Measurements from ENCODE around the gene CAP2.

Gene CAP2

DNA sequence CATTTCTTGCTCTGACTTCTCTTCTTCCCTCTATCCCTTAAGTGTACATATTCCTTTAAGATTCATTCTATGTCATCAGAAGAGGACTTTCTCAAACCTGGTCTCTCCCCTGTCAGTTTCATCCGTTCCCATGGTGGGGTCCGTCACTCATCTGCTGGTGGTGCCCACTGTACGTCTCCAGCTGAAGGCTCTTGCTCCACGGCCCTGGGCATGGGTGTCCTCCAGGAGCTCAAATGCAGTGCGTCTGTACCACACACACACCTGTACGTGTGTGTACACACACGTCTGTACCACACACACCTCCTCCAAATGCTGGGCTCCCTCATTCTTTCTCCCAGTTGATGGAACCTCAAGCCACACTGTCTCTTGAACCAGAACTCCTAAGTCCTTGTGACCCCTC lies 85.6 kb downstream of the CAP2 start:
- TF ChIP-seq, protein P1, sequence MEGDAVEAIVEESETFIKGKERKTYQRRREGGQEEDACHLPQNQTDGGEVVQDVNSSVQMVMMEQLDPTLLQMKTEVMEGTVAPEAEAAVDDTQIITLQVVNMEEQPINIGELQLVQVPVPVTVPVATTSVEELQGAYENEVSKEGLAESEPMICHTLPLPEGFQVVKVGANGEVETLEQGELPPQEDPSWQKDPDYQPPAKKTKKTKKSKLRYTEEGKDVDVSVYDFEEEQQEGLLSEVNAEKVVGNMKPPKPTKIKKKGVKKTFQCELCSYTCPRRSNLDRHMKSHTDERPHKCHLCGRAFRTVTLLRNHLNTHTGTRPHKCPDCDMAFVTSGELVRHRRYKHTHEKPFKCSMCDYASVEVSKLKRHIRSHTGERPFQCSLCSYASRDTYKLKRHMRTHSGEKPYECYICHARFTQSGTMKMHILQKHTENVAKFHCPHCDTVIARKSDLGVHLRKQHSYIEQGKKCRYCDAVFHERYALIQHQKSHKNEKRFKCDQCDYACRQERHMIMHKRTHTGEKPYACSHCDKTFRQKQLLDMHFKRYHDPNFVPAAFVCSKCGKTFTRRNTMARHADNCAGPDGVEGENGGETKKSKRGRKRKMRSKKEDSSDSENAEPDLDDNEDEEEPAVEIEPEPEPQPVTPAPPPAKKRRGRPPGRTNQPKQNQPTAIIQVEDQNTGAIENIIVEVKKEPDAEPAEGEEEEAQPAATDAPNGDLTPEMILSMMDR (conservative IDR thresholded peaks at IDR 0.05; ENCODE audit: low read length): no peak
- no peak overlapping the region for H3K4me3 ChIP-seq (ENCODE audit: low read length)
- DNase-seq (ENCODE audit: low read depth): no peak

- DNase-seq (ENCODE audit: low read depth): no peak
These were observed 87.1 kb downstream of the CAP2 start for GRCh38 chr6:17480476-17480875.

GRCh38 chr6:17482711-17483110 lies 89.3 kb downstream of the CAP2 start:
- H3K4me3 ChIP-seq (ENCODE audit: low read length): no peak overlapping the region
- no peak for DNase-seq (ENCODE audit: low read depth)
- TF ChIP-seq, protein P1 (conservative IDR thresholded peaks at IDR 0.05; ENCODE audit: low read length): no peak

More at GRCh38 chr6:17480476-17480875, 87.1 kb downstream of the CAP2 start:
- H3K4me3 ChIP-seq (ENCODE audit: low read length): no peak overlapping the region
- TF ChIP-seq, protein P1 (conservative IDR thresholded peaks at IDR 0.05; ENCODE audit: low read length): no peak

GRCh38 chr6:17483391-17484016 lies 90.1 kb downstream of the CAP2 start:
- no peak overlapping the region for H3K4me3 ChIP-seq (ENCODE audit: low read length)
- no peak for DNase-seq (ENCODE audit: low read depth)
- TF ChIP-seq, protein P1 (conservative IDR thresholded peaks at IDR 0.05; ENCODE audit: low read length): no peak

DNA sequence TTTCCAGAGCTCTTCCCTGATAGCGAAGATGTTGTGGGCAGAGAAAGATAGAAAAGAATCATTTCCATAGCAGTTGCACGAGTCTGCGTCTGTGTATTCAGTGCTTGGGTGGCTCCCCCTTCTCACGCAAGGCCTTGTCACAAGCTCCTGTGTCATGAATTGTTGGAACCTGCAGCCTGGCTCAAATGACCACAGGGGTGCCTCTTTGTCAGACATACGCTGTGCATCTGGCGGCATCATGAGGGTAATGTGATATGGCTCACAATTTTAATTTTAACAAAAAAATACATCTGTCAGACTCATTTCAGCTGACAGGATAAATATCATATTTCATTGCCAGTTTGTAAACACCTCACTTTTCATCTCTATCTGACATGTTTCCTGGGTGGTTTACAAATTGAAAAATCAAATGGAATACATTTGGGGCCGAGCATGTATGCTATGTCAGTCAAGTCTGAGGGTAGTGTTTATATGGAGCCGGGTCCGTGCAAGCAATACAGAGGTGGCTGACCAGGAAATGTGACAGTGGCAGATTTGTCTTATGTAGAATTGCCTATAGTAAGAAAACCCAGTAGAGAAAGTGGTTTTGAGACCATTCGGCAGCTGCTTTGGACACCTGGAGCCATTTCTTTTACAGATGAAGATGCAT lies 90.9 kb downstream of the CAP2 start:
- no peak overlapping the region for H3K4me3 ChIP-seq (ENCODE audit: low read length)
- TF ChIP-seq, protein P1 (conservative IDR thresholded peaks at IDR 0.05; ENCODE audit: low read length): no peak
- no peak for DNase-seq (ENCODE audit: low read depth)

DNA sequence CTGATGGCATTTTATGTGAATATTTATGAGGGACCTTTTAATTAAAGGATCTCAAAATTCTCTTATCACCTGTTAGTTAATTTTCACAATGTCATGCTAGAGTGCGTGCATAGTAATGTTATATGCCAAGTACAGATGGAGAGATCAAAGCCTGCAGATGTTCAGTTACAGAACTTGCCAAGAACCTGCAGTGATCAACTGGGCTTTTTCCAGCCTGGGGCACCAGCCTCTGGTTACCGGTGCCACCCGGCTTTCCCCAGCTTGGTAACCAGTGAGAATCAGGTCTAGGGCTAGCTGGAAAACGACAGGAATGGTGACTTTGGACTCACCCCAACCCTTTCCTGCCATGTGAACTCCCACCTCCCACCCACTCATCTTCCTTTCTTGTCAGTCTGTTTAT lies 91.8 kb downstream of the CAP2 start:
- no peak for DNase-seq (ENCODE audit: low read depth)
- H3K4me3 ChIP-seq (ENCODE audit: low read length): no peak overlapping the region
- TF ChIP-seq, protein P1 (conservative IDR thresholded peaks at IDR 0.05; ENCODE audit: low read length): no peak

DNA sequence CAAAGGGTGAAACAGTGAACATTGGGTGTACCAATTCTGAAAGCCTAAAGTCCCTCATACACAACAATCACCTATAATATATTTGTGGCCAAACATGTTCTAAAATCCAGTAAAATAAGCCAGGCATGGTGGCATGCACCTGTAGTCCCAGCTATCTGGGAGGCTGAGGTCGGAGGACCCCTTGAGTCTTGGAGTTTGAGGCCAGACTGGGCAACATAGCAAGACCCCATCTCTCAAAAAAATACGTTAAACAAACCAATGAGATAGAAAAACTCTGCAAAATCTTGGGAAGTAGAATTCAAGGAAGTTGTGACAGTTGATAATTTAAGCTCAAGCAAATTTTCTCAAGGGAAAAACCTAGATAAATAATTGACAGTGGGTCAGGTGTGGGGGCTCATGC lies 92.6 kb downstream of the CAP2 start:
- H3K4me3 ChIP-seq (ENCODE audit: low read length): no peak overlapping the region
- no peak for DNase-seq (ENCODE audit: low read depth)
- TF ChIP-seq, protein P1 (conservative IDR thresholded peaks at IDR 0.05; ENCODE audit: low read length): no peak

Data from AG10803 (cell line).